Measurements from ENCODE around the gene CHAC2.
"Not testable (repeated sequence)": the region's sequence is repeated elsewhere in the genome, so short reads cannot be mapped to it uniquely, and the experiment has no call there.

CHAC2 gene

GRCh38 chr2:53756644-53757043 lies 11.0 kb upstream of the CHAC2 start:
- peaks cover 13% of the 10 kb centered on the region for H3K4me1 Mint-ChIP-seq
- no peaks in the 10 kb centered on the region for H3K9me3 Mint-ChIP-seq
- no peak overlapping the region for H3K4me3 Mint-ChIP-seq
- no peak overlapping the region for H3K27ac Mint-ChIP-seq
- H3K27me3 Mint-ChIP-seq: no peaks in the 10 kb centered on the region
- H3K36me3 Mint-ChIP-seq: peaks cover 49% of the 10 kb centered on the region
- ATAC-seq: no peak

DNA sequence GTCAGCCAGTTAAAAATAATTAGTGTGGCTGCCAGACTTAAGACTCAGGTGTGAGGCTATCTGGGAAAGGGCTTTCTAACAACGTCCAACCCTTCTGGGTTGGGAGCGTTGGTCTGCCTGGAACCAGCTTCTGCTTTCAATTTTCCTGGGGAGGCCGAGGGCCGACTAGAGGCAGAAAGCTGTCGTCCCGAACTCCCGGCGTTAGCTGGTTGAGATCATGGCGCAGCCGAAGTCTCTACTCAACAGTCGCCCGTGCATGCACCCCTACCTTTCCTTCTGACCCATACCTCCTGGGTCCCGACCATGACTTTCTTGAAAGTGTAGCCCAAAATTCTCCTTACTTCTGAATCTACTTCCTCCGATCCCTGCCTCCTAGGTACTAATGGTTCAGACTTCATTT lies 10.4 kb upstream of the CHAC2 start:
- H3K9me3 Mint-ChIP-seq, H3K4me3 Mint-ChIP-seq, H3K27ac Mint-ChIP-seq, ATAC-seq, H3K27me3 Mint-ChIP-seq: not testable (repeated sequence)
- H3K4me1 Mint-ChIP-seq: peaks cover 10% of the 10 kb centered on the region
- H3K36me3 Mint-ChIP-seq: peaks cover 54% of the 10 kb centered on the region

- Mint-ChIP-seq H3K9me3 (no peaks in the 10 kb centered on the region), H3K27ac (no peak overlapping the region), H3K4me3 (no peak overlapping the region), H3K4me1 (peaks cover 18% of the 10 kb centered on the region), H3K27me3 (no peaks in the 10 kb centered on the region), H3K36me3 (peaks cover 27% of the 10 kb centered on the region)
- ATAC-seq: no peak
These were observed 1.8 kb upstream of the CHAC2 start for GRCh38 chr2:53765767-53766166.

DNA sequence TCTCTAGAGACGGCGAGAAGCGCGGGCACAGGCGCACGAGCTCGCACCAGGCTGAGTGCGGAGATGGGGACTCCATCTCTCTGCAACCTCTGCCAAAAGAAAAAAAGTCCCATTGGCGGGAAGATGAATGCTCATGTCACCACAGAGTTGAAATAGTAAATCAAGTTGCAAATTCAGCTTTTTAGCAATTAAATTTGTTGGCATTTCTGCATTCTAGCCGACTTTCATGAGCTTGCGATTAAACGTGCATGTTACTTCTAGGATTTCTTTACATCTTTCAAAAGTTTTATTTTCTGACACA lies 588 bp downstream of the CHAC2 start:
- peak overlapping the region; percentile 96 for H3K27ac Mint-ChIP-seq
- peaks cover 18% of the 10 kb centered on the region for H3K4me1 Mint-ChIP-seq
- peak overlapping the region; percentile 89 for H3K4me3 Mint-ChIP-seq
- no peak for ATAC-seq
- H3K9me3 Mint-ChIP-seq: no peaks in the 10 kb centered on the region
- H3K36me3 Mint-ChIP-seq: peaks cover 15% of the 10 kb centered on the region
- H3K27me3 Mint-ChIP-seq: no peaks in the 10 kb centered on the region

DNA sequence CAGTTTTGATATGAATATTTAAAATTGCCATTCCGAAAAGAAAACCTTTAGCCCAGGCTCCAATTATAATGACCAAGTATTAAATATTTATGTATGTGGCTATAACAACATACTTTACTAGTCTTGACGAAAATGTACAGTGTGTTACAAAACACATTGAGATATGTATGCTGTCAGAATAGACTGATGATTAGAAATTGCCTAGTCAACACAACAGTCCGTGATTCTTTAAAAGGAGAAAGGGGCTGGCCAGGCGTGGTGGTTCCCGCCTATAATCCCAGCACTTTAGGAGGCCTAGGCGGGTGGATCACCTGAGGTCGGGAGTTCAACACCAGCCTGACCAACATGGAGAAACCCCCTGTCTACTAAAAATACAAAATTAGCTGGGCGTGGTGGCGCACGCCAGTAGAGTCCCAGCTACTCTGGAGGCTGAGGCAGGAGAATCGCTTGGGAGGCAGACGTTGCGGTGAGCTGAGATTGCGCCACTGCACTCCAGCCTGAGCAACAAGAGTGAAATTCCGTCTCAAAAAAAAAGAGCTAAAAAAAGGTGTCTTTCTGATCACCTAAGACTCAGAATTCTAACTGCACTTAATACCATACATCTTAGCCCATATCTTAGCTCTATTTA lies 1.8 kb downstream of the CHAC2 start:
- H3K27me3 Mint-ChIP-seq: no peaks in the 10 kb centered on the region
- H3K4me3 Mint-ChIP-seq: no peak overlapping the region

GRCh38 chr2:53770264-53770663 lies 2.7 kb downstream of the CHAC2 start:
- Mint-ChIP-seq H3K9me3 (no peaks in the 10 kb centered on the region), H3K4me1 (peaks cover 18% of the 10 kb centered on the region), H3K36me3 (peaks cover 5% of the 10 kb centered on the region), H3K27ac (no peak overlapping the region), H3K27me3 (no peaks in the 10 kb centered on the region), H3K4me3 (no peak overlapping the region)
- no peak for ATAC-seq

More for the DNA sequence above, 1.8 kb downstream of the CHAC2 start:
- Mint-ChIP-seq H3K36me3 (peaks cover 5% of the 10 kb centered on the region), H3K27ac (no peak overlapping the region), H3K4me1 (peaks cover 18% of the 10 kb centered on the region), H3K9me3 (no peaks in the 10 kb centered on the region)
- no peak for ATAC-seq

DNA sequence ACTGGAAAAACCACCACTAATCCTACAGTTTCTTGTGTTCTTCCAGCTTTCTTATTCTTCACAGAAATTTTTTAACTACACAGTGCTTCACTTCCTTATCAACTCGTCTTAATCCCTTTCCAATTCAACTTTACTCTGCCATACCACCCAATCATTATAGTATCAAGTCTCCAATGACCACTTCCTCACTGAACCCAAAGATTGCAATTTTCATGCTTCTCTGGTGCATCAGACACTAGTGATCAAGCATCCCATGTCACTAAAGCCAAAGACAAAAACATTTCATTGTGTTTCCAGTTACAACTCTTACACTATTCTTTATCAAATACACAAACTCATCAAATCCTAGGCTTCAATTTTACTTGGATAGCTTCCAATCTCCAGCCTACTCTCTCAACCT lies 9.5 kb downstream of the CHAC2 start:
- peaks cover 30% of the 10 kb centered on the region for H3K36me3 Mint-ChIP-seq
- H3K27ac Mint-ChIP-seq: peak overlapping the region; percentile 1

DNA sequence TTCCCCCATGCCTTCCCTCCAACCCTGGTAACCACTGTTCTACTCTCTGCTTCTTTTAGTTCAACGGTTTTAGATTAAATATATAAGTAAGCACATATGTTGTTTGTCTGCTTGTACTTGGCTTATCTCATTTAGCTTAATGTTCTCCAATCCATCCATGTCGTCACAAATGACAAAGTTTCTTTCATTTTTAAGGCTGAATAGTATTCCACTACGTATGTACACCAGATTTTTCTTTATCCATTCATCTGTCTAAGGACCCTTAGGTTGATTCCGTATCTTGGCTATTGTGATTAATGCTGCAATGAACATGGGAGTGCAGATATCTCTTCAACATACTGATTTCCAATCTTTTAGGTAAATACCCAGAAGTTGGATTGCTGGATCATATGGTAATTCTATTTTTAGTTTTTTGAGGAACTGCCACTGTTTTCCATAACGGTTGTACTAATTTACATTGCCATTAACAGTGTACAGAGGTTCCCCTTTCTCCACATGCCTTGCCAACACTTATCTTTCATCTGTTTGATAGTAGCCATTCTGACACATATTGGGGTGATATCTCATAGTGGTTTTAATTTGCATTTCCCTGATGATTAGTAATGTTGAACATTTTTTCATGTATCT lies 11.0 kb downstream of the CHAC2 start:
- ATAC-seq: no peak

More for the DNA sequence above, 9.5 kb downstream of the CHAC2 start:
- H3K4me3 Mint-ChIP-seq: no peak overlapping the region
- H3K4me1 Mint-ChIP-seq: peaks cover 21% of the 10 kb centered on the region
- no peaks in the 10 kb centered on the region for H3K27me3 Mint-ChIP-seq
- no peak for ATAC-seq
- H3K9me3 Mint-ChIP-seq: no peaks in the 10 kb centered on the region

DNA sequence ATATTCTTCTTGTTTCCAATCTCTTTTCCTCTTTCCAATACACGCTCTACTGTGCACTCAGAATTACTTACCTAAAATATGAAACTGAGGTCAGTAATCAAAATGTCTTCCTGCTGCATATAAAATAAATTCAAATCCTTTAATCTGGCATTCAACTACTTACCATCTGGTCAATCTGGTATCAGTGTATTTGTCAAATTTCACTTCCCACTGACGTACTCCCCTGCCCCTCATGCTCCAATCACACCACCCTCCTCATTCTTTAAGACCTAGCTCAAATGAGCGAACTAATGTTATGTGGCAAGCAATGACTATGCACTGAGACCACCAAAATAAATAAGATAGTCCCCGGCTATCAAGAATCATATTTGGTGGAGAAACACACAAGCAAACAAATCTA lies 12.5 kb downstream of the CHAC2 start:
- no peak overlapping the region for H3K27ac Mint-ChIP-seq
- peaks cover 31% of the 10 kb centered on the region for H3K4me1 Mint-ChIP-seq
- no peak for ATAC-seq

More for the DNA sequence above, 11.0 kb downstream of the CHAC2 start:
- no peak overlapping the region for H3K4me3 Mint-ChIP-seq
- peaks cover 24% of the 10 kb centered on the region for H3K36me3 Mint-ChIP-seq
- H3K27me3 Mint-ChIP-seq: no peaks in the 10 kb centered on the region
- H3K4me1 Mint-ChIP-seq: peaks cover 21% of the 10 kb centered on the region
- H3K27ac Mint-ChIP-seq: no peak overlapping the region
- H3K9me3 Mint-ChIP-seq: no peaks in the 10 kb centered on the region

GRCh38 chr2:53782676-53783075 lies 15.1 kb downstream of the CHAC2 start:
- peaks cover 19% of the 10 kb centered on the region for H3K36me3 Mint-ChIP-seq
- H3K27me3 Mint-ChIP-seq: no peaks in the 10 kb centered on the region
- no peak overlapping the region for H3K27ac Mint-ChIP-seq
- no peak for ATAC-seq
- no peak overlapping the region for H3K4me3 Mint-ChIP-seq
- peaks cover 40% of the 10 kb centered on the region for H3K4me1 Mint-ChIP-seq
- H3K9me3 Mint-ChIP-seq: no peaks in the 10 kb centered on the region

More for the DNA sequence above, 12.5 kb downstream of the CHAC2 start:
- no peaks in the 10 kb centered on the region for H3K27me3 Mint-ChIP-seq
- no peaks in the 10 kb centered on the region for H3K9me3 Mint-ChIP-seq
- H3K36me3 Mint-ChIP-seq: peaks cover 24% of the 10 kb centered on the region
- no peak overlapping the region for H3K4me3 Mint-ChIP-seq

DNA sequence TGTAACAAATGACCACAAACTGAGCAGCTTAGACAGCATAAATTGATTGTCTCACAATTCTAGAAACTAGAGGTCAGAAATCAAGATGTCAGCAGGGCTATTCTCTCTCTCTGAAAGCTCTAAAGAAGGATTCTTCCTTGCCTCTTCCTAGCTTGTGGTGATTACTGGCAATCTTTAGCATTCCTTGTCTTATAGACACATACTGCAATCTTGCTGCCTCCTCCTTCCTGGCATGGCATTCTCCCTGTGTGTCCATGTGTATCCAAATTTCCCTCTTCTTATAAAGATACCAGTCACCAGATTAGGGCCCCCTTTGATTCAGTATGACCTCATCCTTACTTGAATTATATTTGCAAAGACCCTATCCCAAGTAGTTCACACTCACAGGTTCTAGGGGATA lies 16.8 kb downstream of the CHAC2 start:
- ATAC-seq: no peak
- Mint-ChIP-seq H3K4me1 (peaks cover 43% of the 10 kb centered on the region), H3K27ac (peak overlapping the region; percentile 45), H3K9me3 (no peaks in the 10 kb centered on the region), H3K4me3 (peak overlapping the region; percentile 28), H3K36me3 (peaks cover 8% of the 10 kb centered on the region), H3K27me3 (no peaks in the 10 kb centered on the region)

GRCh38 chr2:53785366-53785765 lies 17.8 kb downstream of the CHAC2 start:
- H3K4me3 Mint-ChIP-seq: peak overlapping the region; percentile 93
- no peaks in the 10 kb centered on the region for H3K9me3 Mint-ChIP-seq
- H3K27me3 Mint-ChIP-seq: no peaks in the 10 kb centered on the region
- peaks cover under 1% of the 10 kb centered on the region for H3K36me3 Mint-ChIP-seq
- peak overlapping the region; percentile 87 for H3K27ac Mint-ChIP-seq
- H3K4me1 Mint-ChIP-seq: peaks cover 36% of the 10 kb centered on the region
- ATAC-seq: no peak

DNA sequence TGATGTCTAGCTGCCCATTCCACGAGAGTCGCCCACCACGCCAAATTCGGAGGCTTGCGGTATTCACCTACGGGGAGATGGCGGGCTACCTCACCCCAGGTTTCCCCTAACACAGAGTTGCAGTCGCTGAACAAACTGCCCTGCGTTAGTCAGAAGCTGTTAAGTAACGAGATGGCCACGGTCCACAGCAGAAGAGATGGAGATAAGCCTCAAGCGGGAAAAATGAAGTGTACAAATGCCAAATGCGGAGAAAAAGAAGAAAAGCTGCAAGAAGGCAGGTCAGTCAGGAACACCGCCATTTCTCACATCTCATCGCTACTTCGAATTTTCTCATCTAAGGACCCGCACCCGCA lies 18.7 kb downstream of the CHAC2 start:
- Mint-ChIP-seq H3K36me3 (no peaks in the 10 kb centered on the region), H3K9me3 (no peaks in the 10 kb centered on the region), H3K27ac (peak overlapping the region; percentile 87), H3K27me3 (no peaks in the 10 kb centered on the region), H3K4me3 (peak overlapping the region; percentile 93), H3K4me1 (peaks cover 41% of the 10 kb centered on the region)
- ATAC-seq: peak; percentile 42

- Mint-ChIP-seq H3K27me3 (no peaks in the 10 kb centered on the region), H3K27ac (peak within 1 kb of the TSS; percentile 87), H3K4me1 (peaks cover 41% of the 10 kb centered on the region), H3K36me3 (no peaks in the 10 kb centered on the region), H3K9me3 (no peaks in the 10 kb centered on the region), H3K4me3 (peak within 1 kb of the TSS; percentile 93)
- peak; percentile 99 for ATAC-seq
These were observed 19.4 kb downstream of the CHAC2 start, which contains the start of the genes ASB3 and ERLEC1 for GRCh38 chr2:53786705-53787613. ASB3 (minus strand) TSS chr2:53786953; CDS start chr2:53765572, 21,381 bp downstream. ERLEC1 (plus strand) TSS chr2:53787044; CDS start chr2:53787211, 167 bp downstream.

- ATAC-seq: no peak
- Mint-ChIP-seq H3K4me3 (peak overlapping the region; percentile 93), H3K27ac (peak overlapping the region; percentile 87), H3K9me3 (no peaks in the 10 kb centered on the region), H3K27me3 (no peaks in the 10 kb centered on the region), H3K36me3 (no peaks in the 10 kb centered on the region), H3K4me1 (peaks cover 41% of the 10 kb centered on the region)
These were observed 20.1 kb downstream of the CHAC2 start for GRCh38 chr2:53787614-53788289.

Data from stimulated activated memory B cell treated with anti-CD40 and anti-IgM and Interleukin-4, amounts not matched to agents 10 μg/mL and 1 μg/mL and 100 μg/mL, for 72 hours (primary cell).